SJSA1 (cell line): ENCODE results near the gene B3GALT6. TPM values are rescaled to one million over a fixed set of nuclear protein-coding genes. Genes with fewer than 3 reads are reported as not detected.

Experiments used
- total RNA-seq: library from RNA; depleted of rRNA; stranded (reverse); fragments of >200 nt; shearing (Covaris generic); gene quantifications from 2 replicates; pipeline ENCODE4 v1.2.3, GENCODE V29; 2014; rRNA removed

Gene B3GALT6
- total RNA-seq, 1 experiment from 2014 or later: 51.3 TPM

Other genes with a start within 250 kb of the B3GALT6 start
- 55.3 and 68.7 TPM in 2 replicates for gene HES4, start 232.1 kb upstream of the B3GALT6 start, total RNA-seq
- 201 and 353 TPM in 2 replicates for gene ISG15, start 218.7 kb upstream of the B3GALT6 start, total RNA-seq
- 53.8 and 55.9 TPM in 2 replicates for gene AGRN, start 212.1 kb upstream of the B3GALT6 start, total RNA-seq
- gene RNF223, start 157.9 kb upstream of the B3GALT6 start, total RNA-seq: not detected in 2 replicates
- gene C1orf159, start 116.1 kb upstream of the B3GALT6 start, total RNA-seq: 11.1 and 15.4 TPM in 2 replicates
- gene TTLL10, start 58.4 kb upstream of the B3GALT6 start, total RNA-seq: not detected in 2 replicates
- not detected in 2 replicates for gene TNFRSF18, start 25.6 kb upstream of the B3GALT6 start, total RNA-seq
- not detected in 2 replicates for gene TNFRSF4, start 18.1 kb upstream of the B3GALT6 start, total RNA-seq
- 154 and 156 TPM in 2 replicates for gene SDF4, start 236 bp upstream of the B3GALT6 start, total RNA-seq
- 0.25 and 1.8 TPM in 2 replicates for gene C1QTNF12, start 14.5 kb downstream of the B3GALT6 start, total RNA-seq
- gene UBE2J2, start 41.6 kb downstream of the B3GALT6 start, total RNA-seq: 92.1 and 96.6 TPM in 2 replicates
- 0.53 and 1.5 TPM in 2 replicates for gene SCNN1D, start 48.2 kb downstream of the B3GALT6 start, total RNA-seq
- gene ACAP3, start 75.7 kb downstream of the B3GALT6 start, total RNA-seq: 41.1 and 44.8 TPM in 2 replicates
- 27.3 and 35.1 TPM in 2 replicates for gene PUSL1, start 76.4 kb downstream of the B3GALT6 start, total RNA-seq
- 66.7 and 81.0 TPM in 2 replicates for gene INTS11, start 92.4 kb downstream of the B3GALT6 start, total RNA-seq
- gene CPTP, start 92.6 kb downstream of the B3GALT6 start, total RNA-seq: 29.4 and 39.2 TPM in 2 replicates
- gene TAS1R3, start 99.0 kb downstream of the B3GALT6 start, total RNA-seq: 0.03 and 0.16 TPM in 2 replicates
- 85.2 and 95.9 TPM in 2 replicates for gene DVL1, start 117.2 kb downstream of the B3GALT6 start, total RNA-seq
- 192 and 224 TPM in 2 replicates for gene MXRA8, start 126.3 kb downstream of the B3GALT6 start, total RNA-seq
- gene AURKAIP1, start 143.0 kb downstream of the B3GALT6 start, total RNA-seq: 180 and 360 TPM in 2 replicates
- 69.4 and 79.0 TPM in 2 replicates for gene CCNL2, start 167.1 kb downstream of the B3GALT6 start, total RNA-seq
- 184 and 203 TPM in 2 replicates for gene MRPL20, start 175.1 kb downstream of the B3GALT6 start, total RNA-seq
- not detected in 2 replicates for gene ANKRD65, start 189.0 kb downstream of the B3GALT6 start, total RNA-seq
- gene VWA1, start 203.5 kb downstream of the B3GALT6 start, total RNA-seq: 0.31 and 1.0 TPM in 2 replicates
- gene ATAD3C, start 217.5 kb downstream of the B3GALT6 start, total RNA-seq: not detected in 2 replicates
- 24.0 and 33.8 TPM in 2 replicates for gene ATAD3B, start 239.5 kb downstream of the B3GALT6 start, total RNA-seq